Measurements from ENCODE around the gene GAP43. TPM values are rescaled to one million over a fixed set of nuclear protein-coding genes. Genes with fewer than 3 reads are reported as not detected.

GAP43 gene
- total and polyA plus RNA-seq, 2 experiments from 2014 or later, result 2.1 to 5.7 TPM

DNA sequence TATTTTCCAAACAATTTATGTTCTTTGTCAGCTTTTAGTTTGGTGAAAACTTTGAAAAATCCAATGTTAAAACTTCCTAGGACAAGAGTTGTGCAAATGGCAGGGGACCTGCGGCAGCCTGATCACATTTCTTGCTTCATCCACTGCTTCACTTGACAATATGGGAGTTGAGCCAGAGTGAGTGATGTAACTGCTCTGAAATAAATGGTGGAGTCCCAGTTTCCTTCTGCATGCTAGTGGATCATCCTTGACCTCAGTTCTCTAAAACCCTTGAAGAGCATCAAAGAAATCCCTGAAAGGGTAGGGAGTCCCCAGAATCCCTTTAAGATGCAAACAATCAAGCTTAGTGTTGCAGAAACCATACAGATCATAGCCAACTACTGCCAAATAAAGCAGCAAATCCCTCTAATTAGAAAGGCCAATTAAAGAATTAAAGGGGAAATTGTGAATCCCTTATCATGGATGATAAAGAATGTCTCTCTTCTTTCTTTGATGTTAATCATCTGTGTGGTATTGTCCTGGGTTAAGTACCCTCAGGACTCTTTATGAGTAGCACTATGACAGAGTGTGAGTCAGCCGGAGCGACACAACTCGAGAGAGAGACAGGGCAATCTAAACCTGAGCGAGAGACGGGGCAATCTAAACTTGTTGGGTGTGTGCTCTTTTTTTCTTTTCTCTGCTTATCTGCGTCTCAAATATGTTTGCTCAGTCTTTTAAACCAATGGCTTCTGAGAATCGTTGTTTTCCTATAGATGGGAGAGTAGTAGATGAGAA lies 41.8 kb upstream of the GAP43 start:
- Histone ChIP-seq H3K36me3 (no peaks in the 10 kb centered on the region), H3K27ac (no peak overlapping the region), H3K4me1 (ENCODE audit: low read depth) (no peaks in the 10 kb centered on the region), H3K9me3 (ENCODE audit: low read depth) (no peaks in the 10 kb centered on the region), H3K4me3 (no peak overlapping the region), H3K27me3 (no peaks in the 10 kb centered on the region)
- DNase-seq (ENCODE audit: low read depth in 1 of 2, low spot score in 1 of 2), result peak in 1 of 2 donors; percentile 52
- TF ChIP-seq, protein P1, sequence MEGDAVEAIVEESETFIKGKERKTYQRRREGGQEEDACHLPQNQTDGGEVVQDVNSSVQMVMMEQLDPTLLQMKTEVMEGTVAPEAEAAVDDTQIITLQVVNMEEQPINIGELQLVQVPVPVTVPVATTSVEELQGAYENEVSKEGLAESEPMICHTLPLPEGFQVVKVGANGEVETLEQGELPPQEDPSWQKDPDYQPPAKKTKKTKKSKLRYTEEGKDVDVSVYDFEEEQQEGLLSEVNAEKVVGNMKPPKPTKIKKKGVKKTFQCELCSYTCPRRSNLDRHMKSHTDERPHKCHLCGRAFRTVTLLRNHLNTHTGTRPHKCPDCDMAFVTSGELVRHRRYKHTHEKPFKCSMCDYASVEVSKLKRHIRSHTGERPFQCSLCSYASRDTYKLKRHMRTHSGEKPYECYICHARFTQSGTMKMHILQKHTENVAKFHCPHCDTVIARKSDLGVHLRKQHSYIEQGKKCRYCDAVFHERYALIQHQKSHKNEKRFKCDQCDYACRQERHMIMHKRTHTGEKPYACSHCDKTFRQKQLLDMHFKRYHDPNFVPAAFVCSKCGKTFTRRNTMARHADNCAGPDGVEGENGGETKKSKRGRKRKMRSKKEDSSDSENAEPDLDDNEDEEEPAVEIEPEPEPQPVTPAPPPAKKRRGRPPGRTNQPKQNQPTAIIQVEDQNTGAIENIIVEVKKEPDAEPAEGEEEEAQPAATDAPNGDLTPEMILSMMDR (IDR thresholded peaks at IDR 0.05; ENCODE audit: low read depth, low read length), result no peak

DNA sequence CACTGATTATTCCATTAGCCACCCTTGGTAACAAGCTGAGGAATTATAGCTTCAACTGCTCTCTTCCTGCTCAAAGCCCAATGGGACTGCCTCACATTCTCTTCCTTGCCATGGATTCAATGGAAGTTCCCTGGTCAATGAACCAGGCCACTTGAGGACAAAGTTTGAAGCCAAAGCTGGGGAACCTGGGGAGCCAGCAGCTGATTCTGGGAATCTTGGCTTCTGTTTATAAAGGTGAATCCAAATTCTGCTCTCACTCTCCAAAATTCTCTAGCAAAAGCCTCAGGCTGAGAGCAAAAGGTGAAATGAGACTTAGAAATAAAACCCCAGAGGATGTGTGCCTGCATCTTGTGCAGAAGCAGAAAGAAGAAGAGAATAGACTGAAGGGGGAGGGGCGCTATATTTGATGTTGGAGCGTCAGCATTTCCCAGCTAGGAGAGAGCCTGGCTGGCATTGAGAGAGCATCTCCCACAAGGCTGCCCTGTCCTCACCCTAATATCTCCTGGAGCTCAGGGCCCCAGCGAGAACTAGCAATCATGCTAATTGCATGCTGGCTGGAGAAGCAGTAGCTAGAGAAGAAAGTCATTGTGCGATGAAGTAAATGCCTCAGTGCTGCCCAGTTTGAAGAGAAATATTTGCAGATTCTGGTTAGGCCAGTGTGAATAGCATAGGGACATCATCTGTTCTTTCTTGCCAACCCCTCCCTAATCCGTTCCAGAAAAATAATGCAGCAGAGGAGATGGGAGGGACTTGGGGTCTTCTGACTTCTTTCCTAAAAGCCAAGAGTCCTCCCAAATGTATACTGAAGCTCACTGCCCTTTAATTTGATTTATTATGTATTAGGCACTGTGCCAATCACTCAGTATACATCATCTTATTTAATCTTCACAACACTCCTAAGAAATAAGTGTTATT lies 34.9 kb upstream of the GAP43 start:
- no peak overlapping the region for H3K27ac ChIP-seq
- H3K4me3 ChIP-seq, result no peak overlapping the region
- no peaks in the 10 kb centered on the region for H3K9me3 ChIP-seq (ENCODE audit: low read depth)
- no peaks in the 10 kb centered on the region for H3K36me3 ChIP-seq
- H3K4me1 ChIP-seq (ENCODE audit: low read depth), result no peaks in the 10 kb centered on the region
- no peak for DNase-seq (ENCODE audit: low read depth in 1 of 2, low spot score in 1 of 2)
- TF ChIP-seq, protein P1 (IDR thresholded peaks at IDR 0.05; ENCODE audit: low read depth, low read length), result no peak
- H3K27me3 ChIP-seq, result no peaks in the 10 kb centered on the region

DNA sequence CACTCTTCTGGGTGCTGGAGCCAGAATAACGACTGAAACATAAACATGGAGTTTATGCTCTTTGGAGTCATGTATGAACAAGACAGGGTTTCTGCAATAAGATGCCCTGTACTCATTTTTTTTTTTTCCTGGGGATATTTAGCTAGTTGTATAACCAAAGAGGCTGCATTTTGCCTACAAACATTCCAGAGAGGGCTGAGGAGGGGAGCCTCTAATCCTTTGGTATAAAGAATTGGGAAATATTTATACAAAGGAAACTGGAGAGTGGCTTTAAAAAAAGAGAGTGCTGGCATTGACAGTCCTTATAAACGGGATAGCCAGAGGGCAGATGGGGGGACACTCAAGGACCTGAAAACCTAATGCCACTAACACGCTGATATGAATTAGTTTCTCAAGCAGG lies 32.4 kb upstream of the GAP43 start:
- Histone ChIP-seq H3K36me3 (no peaks in the 10 kb centered on the region), H3K9me3 (ENCODE audit: low read depth) (no peaks in the 10 kb centered on the region), H3K27me3 (no peaks in the 10 kb centered on the region), H3K4me3 (no peak overlapping the region), H3K4me1 (ENCODE audit: low read depth) (no peaks in the 10 kb centered on the region), H3K27ac (no peak overlapping the region)
- TF ChIP-seq, protein P1 (IDR thresholded peaks at IDR 0.05; ENCODE audit: low read depth, low read length), result no peak
- DNase-seq (ENCODE audit: low read depth in 1 of 2, low spot score in 1 of 2), result no peak

DNA sequence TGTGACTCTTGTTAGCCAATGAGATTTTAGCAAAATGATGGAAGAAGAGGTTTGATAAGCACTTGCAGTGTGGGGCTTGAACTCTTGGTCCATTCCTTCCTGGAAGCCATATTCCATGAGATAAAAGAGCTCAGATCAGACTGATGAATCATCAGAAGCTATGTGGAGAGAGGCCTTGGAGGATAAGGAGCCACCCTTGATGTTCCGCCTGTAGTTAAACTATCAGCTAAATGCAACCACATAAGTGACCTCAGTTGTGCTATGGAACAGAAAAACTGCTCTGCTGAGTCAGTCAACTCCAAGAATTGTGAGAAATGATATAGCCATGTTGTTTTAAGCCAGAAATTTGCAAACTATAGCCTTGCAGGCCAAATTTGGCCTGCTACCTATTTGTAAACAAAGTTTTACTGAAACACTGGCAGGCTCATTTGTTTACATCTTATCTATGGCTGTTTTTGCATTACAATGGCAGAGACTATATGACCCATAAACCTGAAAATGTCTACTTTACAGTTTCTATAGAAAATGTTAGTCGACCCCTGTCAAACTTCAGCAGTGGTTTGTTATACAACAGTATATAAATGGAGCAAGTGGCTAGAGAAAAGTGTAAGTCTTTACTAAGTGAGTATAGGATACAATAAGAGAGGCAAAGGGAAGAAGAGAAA lies 27.6 kb upstream of the GAP43 start:
- no peak overlapping the region for H3K4me3 ChIP-seq
- H3K36me3 ChIP-seq, result no peaks in the 10 kb centered on the region
- peak in 1 of 2 donors; percentile 14 for DNase-seq (ENCODE audit: low read depth in 1 of 2, low spot score in 1 of 2)
- no peaks in the 10 kb centered on the region for H3K9me3 ChIP-seq (ENCODE audit: low read depth)
- TF ChIP-seq, protein P1 (IDR thresholded peaks at IDR 0.05; ENCODE audit: low read depth, low read length), result no peak
- H3K4me1 ChIP-seq (ENCODE audit: low read depth), result no peaks in the 10 kb centered on the region
- H3K27ac ChIP-seq, result no peak overlapping the region
- H3K27me3 ChIP-seq, result no peaks in the 10 kb centered on the region

DNA sequence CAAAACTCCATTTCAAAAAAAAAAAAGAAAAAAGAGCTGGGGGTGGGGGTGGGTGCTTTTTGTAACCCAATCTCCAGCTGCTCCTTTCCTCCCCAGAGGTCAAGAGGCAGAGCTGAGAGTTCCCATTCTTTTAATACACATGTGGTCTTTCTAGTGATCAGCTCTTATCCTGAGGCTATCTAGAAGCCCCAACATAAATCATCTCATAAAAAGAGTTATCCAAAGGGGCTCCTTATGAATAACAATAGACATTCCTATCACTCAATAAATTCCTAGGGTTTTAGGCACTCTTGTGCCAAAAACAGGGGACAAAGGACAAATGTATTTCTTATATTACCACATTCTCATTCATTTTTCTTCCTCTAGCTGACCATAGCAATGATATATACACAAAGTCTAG lies 25.1 kb upstream of the GAP43 start:
- no peaks in the 10 kb centered on the region for H3K27me3 ChIP-seq
- H3K4me1 ChIP-seq (ENCODE audit: low read depth), result no peaks in the 10 kb centered on the region
- no peak overlapping the region for H3K27ac ChIP-seq
- H3K9me3 ChIP-seq (ENCODE audit: low read depth), result no peaks in the 10 kb centered on the region
- TF ChIP-seq, protein P1 (IDR thresholded peaks at IDR 0.05; ENCODE audit: low read depth, low read length), result no peak
- DNase-seq (ENCODE audit: low read depth in 1 of 2, low spot score in 1 of 2), result no peak
- H3K4me3 ChIP-seq, result no peak overlapping the region
- H3K36me3 ChIP-seq, result no peaks in the 10 kb centered on the region
